ENCODE results near the gene STK24.

GRCh38 chr13:98541191-98541590 lies 35.7 kb downstream of the STK24 start:
- TF ChIP-seq CTCF (IDR thresholded peaks at IDR 0.05 in 4 of 5, conservative IDR thresholded peaks at IDR 0.05 in 1 of 5) (no peak), POLR2A (IDR thresholded peaks at IDR 0.05) (no peak)

Data from gastrocnemius medialis (tissue), 4 donors.